ENCODE measurements around the gene FSTL4. TPM values are rescaled to one million over a fixed set of nuclear protein-coding genes. Genes with fewer than 3 reads are reported as not detected.

The FSTL4 gene
- total and polyA plus RNA-seq, 2 of the 13 experiments (the other 11 are each of a cell fraction or from before 2014, with no cell fraction given): 2.1 to 3.0 TPM

- TF ChIP-seq BRF2 (CRISPR knock-in tag; IDR thresholded peaks at IDR 0.05): no peak
Measured at GRCh38 chr5:133444711-133445110, 167.6 kb downstream of the FSTL4 start (continued).

GRCh38 chr5:133441166-133441815 is 171.1 kb downstream of the FSTL4 start:
- in situ Hi-C loops (cut with HindIII; ENCODE audit: extremely low pct_ligation_motif_present, low pct_unique_long_range_greater_than_20kb) (no loop called here), intact Hi-C loops (cut with micrococcal nuclease; ENCODE audit: unreplicated experiment) (no loop called here)
- Histone ChIP-seq H3K4me1 (ENCODE audit: insufficient read depth, low read length) (no peaks in the 10 kb centered on the region), H3K9me3 (ENCODE audit: low read length) (no peaks in the 10 kb centered on the region), H2AFZ (ENCODE audit: low read length) (no peak overlapping the region), H3K36me3 (replicated peaks in 1 of 2; ENCODE audit: control insufficient read depth in 1 of 2, insufficient read depth in 2 of 2, low read length in 2 of 2) (no peaks in the 10 kb centered on the region), H4K20me1 (ENCODE audit: insufficient read depth, low read length) (no peaks in the 10 kb centered on the region), H3K27ac (ENCODE audit: extremely low read length, insufficient read depth, low read length) (no peak overlapping the region), H3K9ac (ENCODE audit: insufficient read depth, low read depth, low read length) (no peak overlapping the region), H3K4me3 (replicated peaks in 1 of 3; ENCODE audit: insufficient read depth in 1 of 3, low read depth in 2 of 3, low read length in 3 of 3) (no peak overlapping the region), H3K4me2 (ENCODE audit: low read depth, low read length) (no peak overlapping the region), H3K27me3 (ENCODE audit: control insufficient read depth in 1 of 2, insufficient read depth in 2 of 2, low read length in 2 of 2) (peaks cover 1 to 7% of the 10 kb centered on the region in 2 experiments; a peak in 3 of 5 replicates), H3K79me2 (ENCODE audit: insufficient read depth, low read length) (no peaks in the 10 kb centered on the region)
- ChIA-PET POLR2A (no interaction called here), CTCF (ENCODE audit: low intra/inter-chr PET ratio, low total read pairs) (no interaction called here)
- no peak for FAIRE-seq
- no peak for ATAC-seq
- DNase-seq (ENCODE audit: low spot score): no peak
- no TSS peak for BruUV-seq (replicated peaks)
- WGBS (ENCODE audit: low lambda C conversion rate): 16% methylated on average over 5 of the region's 7 CpGs
- TF ChIP-seq HNF4G (IDR thresholded peaks at IDR 0.05; ENCODE audit: borderline replicate concordance, low read depth, low read length) (no peak), HNF4G (CRISPR knock-in tag; IDR thresholded peaks at IDR 0.05; ENCODE audit: borderline replicate concordance, low read depth) (no peak), ZNF850 (CRISPR knock-in tag; conservative IDR thresholded peaks at IDR 0.05) (no peak), MZF1 (CRISPR knock-in tag; IDR thresholded peaks at IDR 0.05; ENCODE audit: borderline replicate concordance) (no peak), GABPA (IDR thresholded peaks at IDR 0.05; ENCODE audit: low read depth, low read length) (no peak), GABPA (CRISPR knock-in tag; IDR thresholded peaks at IDR 0.05; ENCODE audit: low read depth) (no peak), ASH2L (IDR thresholded peaks at IDR 0.05; ENCODE audit: insufficient read length, low read depth, low read length) (no peak), ZFX (CRISPR knock-in tag; IDR thresholded peaks at IDR 0.05; ENCODE audit: low read depth) (no peak), IKZF4 (CRISPR knock-in tag; IDR thresholded peaks at IDR 0.05; ENCODE audit: borderline replicate concordance, low read depth, not compliant biosample characterization) (no peak), ZMYM2 (CRISPR knock-in tag; IDR thresholded peaks at IDR 0.05) (no peak), AHR (CRISPR knock-in tag; IDR thresholded peaks at IDR 0.05) (no peak), HDAC1 (CRISPR knock-in tag; IDR thresholded peaks at IDR 0.05) (no peak), SRSF1 (optimal IDR thresholded peaks at IDR 0.05; ENCODE audit: low read depth, low read length) (no peak)
- TF ChIP-seq, protein P1, sequence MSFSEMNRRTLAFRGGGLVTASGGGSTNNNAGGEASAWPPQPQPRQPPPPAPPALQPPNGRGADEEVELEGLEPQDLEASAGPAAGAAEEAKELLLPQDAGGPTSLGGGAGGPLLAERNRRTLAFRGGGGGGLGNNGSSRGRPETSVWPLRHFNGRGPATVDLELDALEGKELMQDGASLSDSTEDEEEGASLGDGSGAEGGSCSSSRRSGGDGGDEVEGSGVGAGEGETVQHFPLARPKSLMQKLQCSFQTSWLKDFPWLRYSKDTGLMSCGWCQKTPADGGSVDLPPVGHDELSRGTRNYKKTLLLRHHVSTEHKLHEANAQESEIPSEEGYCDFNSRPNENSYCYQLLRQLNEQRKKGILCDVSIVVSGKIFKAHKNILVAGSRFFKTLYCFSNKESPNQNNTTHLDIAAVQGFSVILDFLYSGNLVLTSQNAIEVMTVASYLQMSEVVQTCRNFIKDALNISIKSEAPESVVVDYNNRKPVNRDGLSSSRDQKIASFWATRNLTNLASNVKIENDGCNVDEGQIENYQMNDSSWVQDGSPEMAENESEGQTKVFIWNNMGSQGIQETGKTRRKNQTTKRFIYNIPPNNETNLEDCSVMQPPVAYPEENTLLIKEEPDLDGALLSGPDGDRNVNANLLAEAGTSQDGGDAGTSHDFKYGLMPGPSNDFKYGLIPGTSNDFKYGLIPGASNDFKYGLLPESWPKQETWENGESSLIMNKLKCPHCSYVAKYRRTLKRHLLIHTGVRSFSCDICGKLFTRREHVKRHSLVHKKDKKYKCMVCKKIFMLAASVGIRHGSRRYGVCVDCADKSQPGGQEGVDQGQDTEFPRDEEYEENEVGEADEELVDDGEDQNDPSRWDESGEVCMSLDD (CRISPR knock-in tag; IDR thresholded peaks at IDR 0.05; ENCODE audit: borderline replicate concordance): no peak
- TF ChIP-seq, protein P2, sequence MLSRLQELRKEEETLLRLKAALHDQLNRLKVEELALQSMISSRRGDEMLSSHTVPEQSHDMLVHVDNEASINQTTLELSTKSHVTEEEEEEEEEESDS (CRISPR knock-in tag; IDR thresholded peaks at IDR 0.05; ENCODE audit: borderline replicate concordance): no peak

Data from HepG2 (cell line).